Hepatocyte (in vitro differentiated cells): ENCODE measurements around the gene HK3. TPM values are rescaled to one million over a fixed set of nuclear protein-coding genes. Genes with fewer than 3 reads are reported as not detected.

ENCODE experiments used
- DNase-seq: peaks from one replicate; pipeline ENCODE4 v3.0.0-alpha.2; 2016; ENCODE audit warnings: low spot score
- H2AFZ ChIP-seq: fragments of 200-600 bp; sonication (generic); 2 replicates; pipeline ENCODE4 v1.6.0; 2016; ENCODE audit warnings: antibody characterized with exemption, mild to moderate bottlenecking
- H3K27ac ChIP-seq: fragments of 200-600 bp; sonication (generic); 2 replicates; pipeline ENCODE4 v1.5.1; 2016; ENCODE audit warnings: mild to moderate bottlenecking
- H3K27me3 ChIP-seq: fragments of 200-600 bp; sonication (generic); 2 replicates; pipeline ENCODE4 v1.6.1; 2016
- H3K36me3 ChIP-seq: fragments of 200-600 bp; sonication (generic); replicated peaks from 2 replicates; pipeline ENCODE4 v1.5.1; 2016; ENCODE audit warnings: low read depth; ENCODE audit not compliant: insufficient read depth
- H3K4me1 ChIP-seq: fragments of 200-600 bp; sonication (generic); 2 replicates; pipeline ENCODE4 v1.5.1; 2016; ENCODE audit warnings: mild to moderate bottlenecking, moderate library complexity; ENCODE audit not compliant: insufficient read depth
- H3K4me2 ChIP-seq: fragments of 200-600 bp; sonication (generic); 2 replicates; pipeline ENCODE4 v1.6.0; 2016
- H3K4me3 ChIP-seq: fragments of 200-600 bp; sonication (generic); 2 replicates; pipeline ENCODE4 v1.5.1; 2016; ENCODE audit warnings: mild to moderate bottlenecking
- H3K79me2 ChIP-seq: fragments of 200-600 bp; sonication (generic); 2 replicates; pipeline ENCODE4 v1.6.0; 2017; ENCODE audit warnings: mild to moderate bottlenecking
- H3K9me2 ChIP-seq: fragments of 200-600 bp; sonication (generic); replicated peaks from 2 replicates; pipeline ENCODE4 v1.6.0; 2017; ENCODE audit warnings: mild to moderate bottlenecking; ENCODE audit not compliant: insufficient read depth
- H3K9me3 ChIP-seq: fragments of 200-600 bp; sonication (generic); 2 replicates; pipeline ENCODE4 v1.5.1; 2016; ENCODE audit warnings: low read depth, mild to moderate bottlenecking
- H4K20me1 ChIP-seq: fragments of 200-600 bp; sonication (generic); 2 replicates; pipeline ENCODE4 v1.6.0; 2016; ENCODE audit warnings: mild to moderate bottlenecking; ENCODE audit not compliant: insufficient read depth, poor library complexity, severe bottlenecking
- EZH2 ChIP-seq: fragments of 200-600 bp; sonication (generic); IDR thresholded peaks from 2 replicates; pipeline ENCODE4 v1.6.1; 2016; ENCODE audit warnings: antibody characterized with exemption, mild to moderate bottlenecking, borderline replicate concordance
- EZH2phosphoT487 ChIP-seq: fragments of 200-600 bp; sonication (generic); IDR thresholded peaks from one replicate; pipeline ENCODE4 v1.6.1; 2018; ENCODE audit warnings: antibody characterized with exemption, mild to moderate bottlenecking, low read depth, moderate library complexity; ENCODE audit not compliant: unreplicated experiment, severe bottlenecking
- WGBS: methylation state at CpG from one replicate; pipeline ENCODE4 v1.1.6; 2016; ENCODE audit warnings: low lambda C conversion rate; ENCODE audit errors: missing lambda C conversion rate; 5-methylcytosine and 5-hydroxymethylcytosine counted together
- polyA plus RNA-seq: library from polyadenylated mRNA; unstranded; fragments of >200 nt; fragmentation: Nextera tagmentation; extraction: Ambion mirVana; gene quantifications from 2 replicates; pipeline ENCODE4 v1.2.1, GENCODE V29; 2016
- total RNA-seq: library from RNA; depleted of rRNA; stranded (reverse); fragments of >200 nt; gene quantifications from 2 replicates; pipeline ENCODE4 v1.2.3, GENCODE V29; 2014
- TF ChIP-seq, protein P1 (sequence below): fragments of 200-600 bp; sonication (generic); IDR thresholded peaks from 2 replicates; pipeline ENCODE4 v1.5.1; 2016; ENCODE audit warnings: antibody characterized with exemption, mild to moderate bottlenecking; ENCODE audit not compliant: poor library complexity

HK3 gene
- total and polyA plus RNA-seq, 2 experiments from 2014 or later = 0.73 TPM; not detected in 1

DNA sequence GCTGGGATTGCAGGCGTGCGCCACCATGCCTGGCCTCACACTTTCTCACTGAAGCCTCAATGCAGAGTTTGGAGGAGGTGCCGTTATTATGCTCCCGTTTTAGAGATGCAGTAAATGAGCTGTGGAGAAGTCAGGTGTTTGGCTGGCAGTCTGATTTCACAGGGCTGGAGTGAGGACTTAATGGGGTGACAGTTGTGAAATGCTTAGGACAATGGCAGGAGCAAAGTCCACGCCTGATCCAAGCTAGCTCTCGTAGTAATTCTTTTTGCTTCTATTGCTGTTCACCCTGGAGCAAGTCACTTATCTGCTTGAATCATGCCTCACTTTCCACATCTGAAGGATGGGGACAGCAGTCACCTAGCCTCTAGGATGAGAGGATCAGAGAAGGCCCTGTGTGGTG lies 67.0 kb downstream of the HK3 start:
- H4K20me1 ChIP-seq = no peaks in the 10 kb centered on the region
- no peaks in the 10 kb centered on the region for H3K9me2 ChIP-seq
- 82% methylated on average over 6 of the region's 6 CpGs for WGBS
- H2AFZ ChIP-seq = no peak overlapping the region
- no peak overlapping the region for H3K4me3 ChIP-seq
- H3K4me1 ChIP-seq = no peaks in the 10 kb centered on the region
- H3K27me3 ChIP-seq = no peaks in the 10 kb centered on the region
- no peaks in the 10 kb centered on the region for H3K36me3 ChIP-seq
- DNase-seq = no peak
- H3K9me3 ChIP-seq = no peaks in the 10 kb centered on the region
- H3K79me2 ChIP-seq = no peaks in the 10 kb centered on the region
- TF ChIP-seq, protein P1, sequence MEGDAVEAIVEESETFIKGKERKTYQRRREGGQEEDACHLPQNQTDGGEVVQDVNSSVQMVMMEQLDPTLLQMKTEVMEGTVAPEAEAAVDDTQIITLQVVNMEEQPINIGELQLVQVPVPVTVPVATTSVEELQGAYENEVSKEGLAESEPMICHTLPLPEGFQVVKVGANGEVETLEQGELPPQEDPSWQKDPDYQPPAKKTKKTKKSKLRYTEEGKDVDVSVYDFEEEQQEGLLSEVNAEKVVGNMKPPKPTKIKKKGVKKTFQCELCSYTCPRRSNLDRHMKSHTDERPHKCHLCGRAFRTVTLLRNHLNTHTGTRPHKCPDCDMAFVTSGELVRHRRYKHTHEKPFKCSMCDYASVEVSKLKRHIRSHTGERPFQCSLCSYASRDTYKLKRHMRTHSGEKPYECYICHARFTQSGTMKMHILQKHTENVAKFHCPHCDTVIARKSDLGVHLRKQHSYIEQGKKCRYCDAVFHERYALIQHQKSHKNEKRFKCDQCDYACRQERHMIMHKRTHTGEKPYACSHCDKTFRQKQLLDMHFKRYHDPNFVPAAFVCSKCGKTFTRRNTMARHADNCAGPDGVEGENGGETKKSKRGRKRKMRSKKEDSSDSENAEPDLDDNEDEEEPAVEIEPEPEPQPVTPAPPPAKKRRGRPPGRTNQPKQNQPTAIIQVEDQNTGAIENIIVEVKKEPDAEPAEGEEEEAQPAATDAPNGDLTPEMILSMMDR = no peak
- TF ChIP-seq EZH2 (no peak), EZH2phosphoT487 (no peak)
- H3K4me2 ChIP-seq = no peak overlapping the region
- no peak overlapping the region for H3K27ac ChIP-seq

DNA sequence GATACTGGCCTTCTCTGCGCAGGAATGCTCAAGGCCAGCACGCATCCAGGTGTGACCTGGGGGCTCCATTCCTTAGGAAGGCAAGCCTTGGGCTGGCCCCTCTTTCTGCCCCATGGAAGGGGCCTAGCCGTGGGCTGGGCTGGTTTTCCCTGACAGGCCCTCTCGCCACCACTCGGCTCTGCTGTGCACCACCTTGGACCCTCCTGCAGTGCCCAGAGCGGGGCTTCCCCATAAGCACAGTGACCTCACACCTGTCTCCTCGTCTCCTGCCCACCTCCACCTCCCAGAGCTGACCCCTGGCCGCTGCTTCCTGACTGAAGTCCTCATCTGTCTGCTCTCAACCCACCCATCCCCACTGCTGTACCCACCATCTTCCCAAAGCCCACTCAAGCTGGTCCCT lies 67.7 kb downstream of the HK3 start:
- no peak overlapping the region for H3K4me2 ChIP-seq
- no peaks in the 10 kb centered on the region for H3K9me2 ChIP-seq
- no peak overlapping the region for H3K27ac ChIP-seq
- no peaks in the 10 kb centered on the region for H4K20me1 ChIP-seq
- H3K36me3 ChIP-seq = no peaks in the 10 kb centered on the region
- H3K4me3 ChIP-seq = no peak overlapping the region
- TF ChIP-seq EZH2 = no peak
- no peak for TF ChIP-seq EZH2phosphoT487
- TF ChIP-seq, protein P1 = no peak
- H3K27me3 ChIP-seq = no peaks in the 10 kb centered on the region
- no peak overlapping the region for H2AFZ ChIP-seq
- H3K79me2 ChIP-seq = no peaks in the 10 kb centered on the region
- WGBS = 73% methylated on average over 8 of the region's 8 CpGs
- no peaks in the 10 kb centered on the region for H3K4me1 ChIP-seq
- DNase-seq = no peak
- H3K9me3 ChIP-seq = no peaks in the 10 kb centered on the region

DNA sequence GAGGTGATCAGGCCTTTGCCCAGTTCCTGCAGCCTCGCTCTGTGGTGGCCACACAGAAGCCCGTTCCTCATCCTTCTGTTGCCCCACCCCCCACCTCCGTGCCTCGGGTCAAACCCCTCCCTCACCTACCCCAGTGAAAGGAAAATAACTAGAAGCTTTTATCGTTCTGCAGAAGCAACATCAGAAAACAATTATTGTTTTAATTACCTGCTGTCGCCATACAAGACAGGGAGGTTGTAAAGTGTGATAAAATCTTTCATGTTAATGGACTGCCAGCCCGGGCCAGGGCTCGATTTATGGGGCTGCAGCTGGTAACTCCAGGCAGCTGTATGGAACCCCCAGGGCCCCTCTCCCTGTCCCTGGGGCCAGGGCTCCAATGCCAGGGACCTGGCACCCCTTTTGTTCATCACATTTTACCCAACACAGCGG lies 68.1 kb downstream of the HK3 start:
- WGBS = 31% methylated on average over 8 of the region's 9 CpGs
- no peaks in the 10 kb centered on the region for H3K36me3 ChIP-seq
- no peaks in the 10 kb centered on the region for H3K9me2 ChIP-seq
- no peaks in the 10 kb centered on the region for H3K9me3 ChIP-seq
- H3K4me2 ChIP-seq = no peak overlapping the region
- no peaks in the 10 kb centered on the region for H3K4me1 ChIP-seq
- DNase-seq = no peak
- H3K27me3 ChIP-seq = no peaks in the 10 kb centered on the region
- H3K79me2 ChIP-seq = no peaks in the 10 kb centered on the region
- H4K20me1 ChIP-seq = no peaks in the 10 kb centered on the region
- no peak overlapping the region for H3K4me3 ChIP-seq
- H3K27ac ChIP-seq = no peak overlapping the region
- TF ChIP-seq EZH2phosphoT487 (no peak), EZH2 (no peak)
- TF ChIP-seq, protein P1 = no peak
- no peak overlapping the region for H2AFZ ChIP-seq

Other genes with a start within 250 kb of the HK3 start
- gene UNC5A, start 88.8 kb downstream of the HK3 start, total RNA-seq = 0.10 and 0.12 TPM in 2 replicates
- 0.39 and 1.1 TPM in 2 replicates for gene UNC5A, start 88.8 kb downstream of the HK3 start, polyA plus RNA-seq
- 24.1 and 28.2 TPM in 2 replicates for gene UIMC1, start 107.4 kb upstream of the HK3 start, total RNA-seq
- 12.6 and 22.3 TPM in 2 replicates for gene UIMC1, start 107.4 kb upstream of the HK3 start, polyA plus RNA-seq
- 13.1 and 13.8 TPM in 2 replicates for gene ZNF346, start 123.3 kb upstream of the HK3 start, total RNA-seq
- 18.0 and 21.4 TPM in 2 replicates for gene ZNF346, start 123.3 kb upstream of the HK3 start, polyA plus RNA-seq
- gene FGFR4, start 187.6 kb upstream of the HK3 start, total RNA-seq = 90.2 and 121 TPM in 2 replicates
- 75.6 and 94.3 TPM in 2 replicates for gene FGFR4, start 187.6 kb upstream of the HK3 start, polyA plus RNA-seq
- 28.8 and 29.1 TPM in 2 replicates for gene NSD1, start 234.4 kb upstream of the HK3 start, total RNA-seq
- 23.4 and 26.6 TPM in 2 replicates for gene NSD1, start 234.4 kb upstream of the HK3 start, polyA plus RNA-seq